OCI-LY1 (cell line): ENCODE measurements around the gene C14orf39.

ENCODE experiments used
- H2AFZ ChIP-seq: fragments of 200-600 bp; sonication (generic), shearing (Covaris generic); 2 replicates; pipeline ENCODE4 v1.6.0; 2014; ENCODE audit warnings: antibody characterized with exemption, mild to moderate bottlenecking, low read length
- H3F3A ChIP-seq: fragments of 200-600 bp; sonication (generic), shearing (Covaris generic); 2 replicates; pipeline ENCODE4 v1.6.0; 2014; ENCODE audit warnings: mild to moderate bottlenecking, antibody characterized with exemption, low read length, moderate library complexity; ENCODE audit not compliant: insufficient read depth
- H3K27ac ChIP-seq: fragments of 200-600 bp; sonication (generic); 2 replicates; pipeline ENCODE4 v1.5.1; 2014; ENCODE audit warnings: low read length, mixed run types, mild to moderate bottlenecking, low read depth; ENCODE audit not compliant: poor library complexity, severe bottlenecking
- H3K27me3 ChIP-seq: fragments of 200-600 bp; sonication (generic); 2 replicates; pipeline ENCODE4 v1.6.0; 2014; ENCODE audit warnings: antibody characterized with exemption, mild to moderate bottlenecking, low read length, moderate library complexity; ENCODE audit not compliant: insufficient read depth
- H3K36me3 ChIP-seq: fragments of 200-600 bp; sonication (generic); 2 replicates; pipeline ENCODE4 v1.6.1; 2014; ENCODE audit warnings: mild to moderate bottlenecking, antibody characterized with exemption, low read length, moderate library complexity, mixed read lengths; ENCODE audit not compliant: insufficient read depth
- H3K4me1 ChIP-seq: fragments of 200-600 bp; sonication (generic); 2 replicates; pipeline ENCODE4 v1.5.1; 2014; ENCODE audit warnings: mild to moderate bottlenecking, low read length, moderate library complexity; ENCODE audit not compliant: insufficient read depth, severe bottlenecking
- H3K4me2 ChIP-seq: fragments of 200-600 bp; sonication (generic), shearing (Covaris generic); 2 replicates; pipeline ENCODE4 v1.6.1; 2014; ENCODE audit warnings: low read length
- H3K4me3 ChIP-seq: fragments of 200-600 bp; sonication (generic); 2 replicates; pipeline ENCODE4 v1.5.1; 2014; ENCODE audit warnings: low read length, low read depth, mild to moderate bottlenecking, mixed read lengths; ENCODE audit not compliant: poor library complexity, severe bottlenecking
- H3K79me2 ChIP-seq: fragments of 200-600 bp; shearing (Covaris generic); 2 replicates; pipeline ENCODE4 v1.6.1; 2016; ENCODE audit warnings: mixed run types, low read length, mixed read lengths; ENCODE audit not compliant: insufficient read depth
- H3K9ac ChIP-seq: fragments of 200-600 bp; sonication (generic), shearing (Covaris generic); 2 replicates; pipeline ENCODE4 v1.6.1; 2014; ENCODE audit warnings: mild to moderate bottlenecking, low read length, mixed read lengths
- H3K9me2 ChIP-seq: fragments of 200-600 bp; sonication (generic), shearing (Covaris generic); 2 replicates; pipeline ENCODE4 v1.6.1; 2014; ENCODE audit warnings: low read depth, mild to moderate bottlenecking, low read length, mixed read lengths
- H3K9me3 ChIP-seq: fragments of 200-600 bp; shearing (Covaris generic); 2 replicates; pipeline ENCODE4 v1.6.1; 2014; ENCODE audit warnings: low read length, mixed read lengths
- H4K20me1 ChIP-seq: fragments of 200-600 bp; sonication (generic), shearing (Covaris generic); 2 replicates; pipeline ENCODE4 v1.6.0; 2016; ENCODE audit warnings: mild to moderate bottlenecking, low read length; ENCODE audit not compliant: insufficient read depth
- EZH2 ChIP-seq: fragments of 200-600 bp; sonication (generic), shearing (Covaris generic); IDR thresholded peaks from 2 replicates; pipeline ENCODE4 v1.8.0; 2017; ENCODE audit warnings: borderline replicate concordance, mixed run types, mild to moderate bottlenecking, antibody characterized with exemption, low read length, moderate library complexity, mixed read lengths
- TF ChIP-seq, protein P1 (sequence below): fragments of 200-600 bp; sonication (generic), shearing (Covaris generic); IDR thresholded peaks from 2 replicates; pipeline ENCODE4 v1.5.1; 2017; ENCODE audit warnings: mild to moderate bottlenecking, antibody characterized with exemption, low read length, moderate library complexity, mixed read lengths

C14orf39 gene

DNA sequence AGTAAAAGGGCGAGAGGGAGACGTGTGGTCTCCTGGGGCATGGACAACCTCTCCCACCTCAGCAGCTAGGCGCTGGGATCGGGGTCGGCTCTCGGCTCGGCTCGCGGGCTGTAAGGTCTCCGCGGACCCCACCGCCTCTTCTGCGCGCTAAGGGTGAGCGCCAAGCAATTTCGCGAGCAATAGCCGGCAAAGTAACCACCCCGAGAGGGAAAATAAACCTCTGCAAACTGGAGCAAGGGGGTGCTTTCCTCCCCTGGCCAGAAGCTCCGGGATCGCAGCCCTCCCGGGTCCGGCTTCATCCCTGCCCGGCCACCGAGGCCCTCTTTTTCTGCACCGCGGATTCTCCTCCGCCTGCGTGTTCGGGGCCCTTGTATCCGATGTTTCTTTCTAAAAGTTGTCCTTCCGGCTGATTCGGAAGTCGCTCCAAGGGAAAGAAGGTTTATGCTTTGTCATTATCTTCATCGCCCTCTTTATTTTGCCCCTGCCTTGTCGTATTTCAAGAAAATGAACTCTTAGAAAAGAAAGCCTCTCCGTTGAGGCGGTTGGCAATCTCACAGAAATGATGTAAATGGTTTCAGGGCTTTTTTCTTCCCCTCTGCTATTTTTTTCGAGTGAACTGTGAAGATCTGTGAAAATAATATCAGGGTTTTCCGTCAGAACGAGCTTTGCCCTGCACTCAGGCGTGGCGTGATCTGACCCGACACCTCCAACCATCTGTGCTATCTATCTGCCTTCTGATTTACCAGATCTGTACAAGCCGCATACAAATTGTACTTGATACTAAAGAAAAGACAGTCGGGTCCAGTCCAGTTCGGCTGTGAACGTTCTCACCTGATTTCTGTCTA lies 21.3 kb upstream of the C14orf39 start:
- Histone ChIP-seq H4K20me1 (no peaks in the 10 kb centered on the region), H3K4me2 (no peak overlapping the region), H3K4me3 (no peak overlapping the region), H3F3A (no peaks in the 10 kb centered on the region), H3K36me3 (no peaks in the 10 kb centered on the region), H3K27me3 (no peaks in the 10 kb centered on the region; the same call in 1 of the 2 replicates), H3K79me2 (no peaks in the 10 kb centered on the region), H2AFZ (no peak overlapping the region), H3K9ac (no peak overlapping the region), H3K9me3 (no peaks in the 10 kb centered on the region), H3K27ac (no peak overlapping the region), H3K4me1 (no peaks in the 10 kb centered on the region), H3K9me2 (no peaks in the 10 kb centered on the region)
- no peak for TF ChIP-seq EZH2
- TF ChIP-seq, protein P1, sequence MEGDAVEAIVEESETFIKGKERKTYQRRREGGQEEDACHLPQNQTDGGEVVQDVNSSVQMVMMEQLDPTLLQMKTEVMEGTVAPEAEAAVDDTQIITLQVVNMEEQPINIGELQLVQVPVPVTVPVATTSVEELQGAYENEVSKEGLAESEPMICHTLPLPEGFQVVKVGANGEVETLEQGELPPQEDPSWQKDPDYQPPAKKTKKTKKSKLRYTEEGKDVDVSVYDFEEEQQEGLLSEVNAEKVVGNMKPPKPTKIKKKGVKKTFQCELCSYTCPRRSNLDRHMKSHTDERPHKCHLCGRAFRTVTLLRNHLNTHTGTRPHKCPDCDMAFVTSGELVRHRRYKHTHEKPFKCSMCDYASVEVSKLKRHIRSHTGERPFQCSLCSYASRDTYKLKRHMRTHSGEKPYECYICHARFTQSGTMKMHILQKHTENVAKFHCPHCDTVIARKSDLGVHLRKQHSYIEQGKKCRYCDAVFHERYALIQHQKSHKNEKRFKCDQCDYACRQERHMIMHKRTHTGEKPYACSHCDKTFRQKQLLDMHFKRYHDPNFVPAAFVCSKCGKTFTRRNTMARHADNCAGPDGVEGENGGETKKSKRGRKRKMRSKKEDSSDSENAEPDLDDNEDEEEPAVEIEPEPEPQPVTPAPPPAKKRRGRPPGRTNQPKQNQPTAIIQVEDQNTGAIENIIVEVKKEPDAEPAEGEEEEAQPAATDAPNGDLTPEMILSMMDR: no peak

DNA sequence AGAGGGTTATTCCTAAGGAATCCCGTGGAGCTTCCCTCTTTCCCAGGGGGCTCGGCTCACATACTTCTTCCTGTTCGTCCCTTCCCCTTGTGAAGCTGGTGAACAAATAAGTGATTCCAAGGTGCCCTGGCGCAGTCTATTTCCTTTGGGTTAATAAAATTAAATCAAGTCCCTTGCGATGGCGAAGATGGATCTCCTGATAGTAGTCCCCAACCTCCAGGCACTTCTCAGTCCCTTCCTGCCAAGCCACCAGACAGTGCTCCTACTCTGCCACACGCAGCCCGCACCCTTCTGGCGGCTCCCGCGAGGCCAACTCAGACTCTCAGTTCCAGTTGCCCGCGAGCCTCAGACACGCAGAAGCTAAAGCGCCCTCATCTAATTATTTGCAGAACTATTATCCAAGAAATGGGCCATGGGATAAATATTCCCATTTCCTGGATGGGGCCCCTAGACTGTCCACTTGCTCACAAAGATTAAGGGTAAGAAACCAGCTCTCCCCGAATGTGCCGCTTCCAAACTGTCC lies 20.7 kb upstream of the C14orf39 start:
- TF ChIP-seq, protein P1: no peak
- no peak for TF ChIP-seq EZH2

DNA sequence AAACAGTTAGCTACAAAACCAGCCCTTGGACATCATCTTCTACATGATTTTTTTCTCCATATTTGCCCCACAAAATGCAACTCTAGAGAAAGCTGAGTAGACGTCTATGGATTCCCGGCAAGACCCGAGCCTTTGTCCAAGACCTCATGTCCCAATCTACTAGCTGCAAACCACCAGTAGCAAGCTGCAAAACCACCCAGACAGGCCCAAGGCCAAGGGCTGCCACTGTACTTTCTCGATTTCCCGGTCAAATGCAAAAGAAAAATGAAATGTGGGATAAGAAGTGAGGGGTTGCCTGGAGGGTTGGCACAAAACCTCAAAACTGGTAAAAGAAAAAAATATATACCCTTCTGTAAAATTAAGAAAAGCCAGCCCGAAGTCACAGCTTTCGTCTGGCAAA lies 20.1 kb upstream of the C14orf39 start:
- H3F3A ChIP-seq: no peaks in the 10 kb centered on the region
- H3K79me2 ChIP-seq: no peaks in the 10 kb centered on the region
- H3K27me3 ChIP-seq: no peaks in the 10 kb centered on the region; the same call in 1 of the 2 replicates
- H3K36me3 ChIP-seq: no peaks in the 10 kb centered on the region
- H4K20me1 ChIP-seq: no peaks in the 10 kb centered on the region
- H3K4me3 ChIP-seq: no peak overlapping the region
- H3K9ac ChIP-seq: no peak overlapping the region
- no peak overlapping the region for H3K4me2 ChIP-seq
- H2AFZ ChIP-seq: no peak overlapping the region
- no peak overlapping the region for H3K27ac ChIP-seq
- no peaks in the 10 kb centered on the region for H3K4me1 ChIP-seq
- H3K9me3 ChIP-seq: no peaks in the 10 kb centered on the region
- TF ChIP-seq EZH2: no peak
- TF ChIP-seq, protein P1: no peak
- no peaks in the 10 kb centered on the region for H3K9me2 ChIP-seq

More for the DNA sequence above, 20.7 kb upstream of the C14orf39 start:
- Histone ChIP-seq H3K36me3 (no peaks in the 10 kb centered on the region), H3F3A (no peaks in the 10 kb centered on the region), H2AFZ (no peak overlapping the region), H4K20me1 (no peaks in the 10 kb centered on the region), H3K9me2 (no peaks in the 10 kb centered on the region), H3K27me3 (no peaks in the 10 kb centered on the region; the same call in 1 of the 2 replicates), H3K79me2 (no peaks in the 10 kb centered on the region), H3K4me3 (no peak overlapping the region), H3K9me3 (no peaks in the 10 kb centered on the region), H3K27ac (no peak overlapping the region), H3K4me1 (no peaks in the 10 kb centered on the region), H3K9ac (no peak overlapping the region), H3K4me2 (no peak overlapping the region)
